HepG2 (cell line): ENCODE results near the gene DAPK1. TPM values are rescaled to one million over a fixed set of nuclear protein-coding genes. Genes with fewer than 3 reads are reported as not detected.

ENCODE experiments used
- ATAC-seq: fragments of 200-7000 bp; cut with Tn5 transposase; 3 replicates; pipeline ENCODE4 v1.9.1; 2020; ENCODE audit warnings: mild to moderate bottlenecking, moderate library complexity
- BruUV-seq: library from RNA; stranded (reverse); fragments of 400-500 nt; replicated peaks from 2 replicates; lab custom pipeline; 2021; lab: Mats Ljungman, UMichigan
- CTCF ChIA-PET: fragments of 300-600 bp; formaldehyde crosslinking; extraction: SDS; loops from one replicate; lab custom pipeline; 2021; ENCODE audit warnings: low total read pairs, inconsistent platforms, low intra/inter-chr PET ratio; lab: Yijun Ruan, JAX
- POLR2A ChIA-PET: fragments of 350-600 bp; sonication (Branson Sonifier 250); formaldehyde crosslinking; loops from one replicate; lab custom pipeline; 2020; ENCODE audit warnings: antibody characterized with exemption, inconsistent platforms; lab: Yijun Ruan, JAX
- DNase-seq: peaks from one replicate; pipeline ENCODE4 v3.0.0-alpha.2; 2015; ENCODE audit warnings: low spot score
- FAIRE-seq: peaks from 3 replicates; lab custom pipeline; 2011; peaks lifted over from hg19 to GRCh38; lab: Jason Lieb, UNC
- H2AFZ ChIP-seq: one replicate; pipeline ENCODE4 v1.6.1; 2011; ENCODE audit warnings: low read length, inconsistent platforms
- H3K27ac ChIP-seq: fragments of 300-600 bp; 3 replicates; pipeline ENCODE4 v1.8.0; 2011; ENCODE audit warnings: mixed run types, mild to moderate bottlenecking, mixed read lengths, low read length, inconsistent platforms; ENCODE audit not compliant: insufficient read depth; ENCODE audit errors: extremely low read length
- H3K27me3 ChIP-seq, 2 experiments: fragments of 200-600 bp in 1 of 2; 2 replicates in 1 of 2; 3 replicates in 1 of 2; pipeline versions ENCODE4 v1.6.0 to v1.8.0; 2011; ENCODE audit warnings: low read length in 2 of 2, mild to moderate bottlenecking in 2 of 2, moderate library complexity in 2 of 2, inconsistent platforms in 1 of 2; ENCODE audit not compliant: insufficient read depth in 2 of 2, control insufficient read depth in 1 of 2
- H3K36me3 ChIP-seq, 2 experiments: fragments of 200-600 bp in 1 of 2; replicated peaks in 1 of 2; 2 replicates in 1 of 2; 3 replicates in 1 of 2; pipeline versions ENCODE4 v1.5.1 to v1.8.0; 2011; ENCODE audit warnings: low read length in 2 of 2, inconsistent platforms in 1 of 2; ENCODE audit not compliant: insufficient read depth in 2 of 2, control insufficient read depth in 1 of 2
- H3K4me1 ChIP-seq: 2 replicates; pipeline ENCODE4 v1.5.1; 2012; ENCODE audit warnings: low read length, inconsistent platforms; ENCODE audit not compliant: insufficient read depth
- H3K4me2 ChIP-seq: 2 replicates; pipeline ENCODE4 v1.6.0; 2011; ENCODE audit warnings: low read depth, low read length, inconsistent platforms
- H3K4me3 ChIP-seq, 3 experiments: fragments of 200-600 bp in 1 of 3; sonication (generic), shearing (Covaris generic) in 1 of 3; replicated peaks in 1 of 3; 2 replicates each; pipeline ENCODE4 v1.5.1; 2011 to 2016; ENCODE audit warnings: low read length in 3 of 3, inconsistent platforms in 2 of 3, low read depth in 2 of 3, mild to moderate bottlenecking in 2 of 3, control low read depth in 1 of 3, mixed read lengths in 1 of 3; ENCODE audit not compliant: insufficient read depth in 1 of 3
- H3K79me2 ChIP-seq: one replicate; pipeline ENCODE4 v1.6.1; 2011; ENCODE audit warnings: low read length, inconsistent platforms; ENCODE audit not compliant: insufficient read depth
- H3K9ac ChIP-seq: 2 replicates; pipeline ENCODE4 v1.6.0; 2011; ENCODE audit warnings: mild to moderate bottlenecking, low read depth, low read length, inconsistent platforms; ENCODE audit not compliant: insufficient read depth
- H3K9me3 ChIP-seq: 2 replicates; pipeline ENCODE4 v1.5.1; 2012; ENCODE audit warnings: mild to moderate bottlenecking, low read length
- H4K20me1 ChIP-seq: 2 replicates; pipeline ENCODE4 v1.6.0; 2011; ENCODE audit warnings: inconsistent platforms, mild to moderate bottlenecking, low read length, moderate library complexity; ENCODE audit not compliant: insufficient read depth
- ZFP36L1 ChIP-seq: sonication (generic); formaldehyde crosslinking; IDR thresholded peaks from 2 replicates; pipeline ENCODE4 v1.8.0; 2022; ENCODE audit warnings: mild to moderate bottlenecking, missing genetic modification reagents, moderate library complexity
- ZNF543 ChIP-seq: sonication (generic); formaldehyde crosslinking; IDR thresholded peaks from 2 replicates; pipeline ENCODE4 v1.4.0; 2020; ENCODE audit warnings: mild to moderate bottlenecking, missing genetic modification reagents
- ZNF629 ChIP-seq: sonication (generic); formaldehyde crosslinking; conservative IDR thresholded peaks from 2 replicates; pipeline ENCODE4 v1.5.0; 2020; ENCODE audit warnings: missing genetic modification reagents
- ZNF761 ChIP-seq: sonication (generic); formaldehyde crosslinking; conservative IDR thresholded peaks from 2 replicates; pipeline ENCODE4 v1.4.0; 2020; ENCODE audit warnings: mild to moderate bottlenecking, missing genetic modification reagents
- WGBS: methylation state at CpG from one replicate; pipeline ENCODE4 v1.1.6; 2017; ENCODE audit warnings: low lambda C conversion rate; 5-methylcytosine and 5-hydroxymethylcytosine counted together
- in situ Hi-C: cut with HindIII; loops from 2 replicates; pipeline ENCODE4 v1.10.0; 2017; ENCODE audit warnings: low pct_unique_long_range_greater_than_20kb; ENCODE audit not compliant: extremely low pct_ligation_motif_present
- intact Hi-C: fragments of 100-400 bp; cut with micrococcal nuclease; formaldehyde crosslinking; loops from one replicate; pipeline ENCODE4 v1.10.0; 2022; ENCODE audit not compliant: unreplicated experiment
- polyA plus RNA-seq, 8 experiments: library from polyadenylated mRNA; depleted of rRNA in 3 of 8; stranded (reverse) in 7 of 8; unstranded in 1 of 8; fragments of >200 nt; fragmentation: Illumina TruSeq in 4 of 8; extraction: Trizol in 4 of 8; gene quantifications; 2 replicates each; pipeline versions ENCODE4 v1.2.1 to v1.2.3, GENCODE V29; 2011 to 2016; ENCODE audit warnings: low read depth in 4 of 8, missing spikeins in 1 of 8, mixed read lengths in 1 of 8; ENCODE audit not compliant: insufficient read depth in 1 of 8
- total RNA-seq, 5 experiments: library from RNA; depleted of rRNA; stranded (reverse); fragments of >200 nt; fragmentation: Illumina TruSeq; extraction: Trizol; gene quantifications; 2 replicates each; pipeline ENCODE4 v1.2.3, GENCODE V29; 2016; ENCODE audit warnings: low read depth in 1 of 5
- TF ChIP-seq, protein P1 (sequence below): sonication (generic); formaldehyde crosslinking; IDR thresholded peaks from 2 replicates; pipeline ENCODE4 v1.4.0; 2020; ENCODE audit warnings: missing genetic modification reagents, borderline replicate concordance

DAPK1 gene
- total and polyA plus RNA-seq, 2 of the 13 experiments (the other 11 are each of a cell fraction or from before 2014, with no cell fraction given), result 35.7 to 35.9 TPM

DNA sequence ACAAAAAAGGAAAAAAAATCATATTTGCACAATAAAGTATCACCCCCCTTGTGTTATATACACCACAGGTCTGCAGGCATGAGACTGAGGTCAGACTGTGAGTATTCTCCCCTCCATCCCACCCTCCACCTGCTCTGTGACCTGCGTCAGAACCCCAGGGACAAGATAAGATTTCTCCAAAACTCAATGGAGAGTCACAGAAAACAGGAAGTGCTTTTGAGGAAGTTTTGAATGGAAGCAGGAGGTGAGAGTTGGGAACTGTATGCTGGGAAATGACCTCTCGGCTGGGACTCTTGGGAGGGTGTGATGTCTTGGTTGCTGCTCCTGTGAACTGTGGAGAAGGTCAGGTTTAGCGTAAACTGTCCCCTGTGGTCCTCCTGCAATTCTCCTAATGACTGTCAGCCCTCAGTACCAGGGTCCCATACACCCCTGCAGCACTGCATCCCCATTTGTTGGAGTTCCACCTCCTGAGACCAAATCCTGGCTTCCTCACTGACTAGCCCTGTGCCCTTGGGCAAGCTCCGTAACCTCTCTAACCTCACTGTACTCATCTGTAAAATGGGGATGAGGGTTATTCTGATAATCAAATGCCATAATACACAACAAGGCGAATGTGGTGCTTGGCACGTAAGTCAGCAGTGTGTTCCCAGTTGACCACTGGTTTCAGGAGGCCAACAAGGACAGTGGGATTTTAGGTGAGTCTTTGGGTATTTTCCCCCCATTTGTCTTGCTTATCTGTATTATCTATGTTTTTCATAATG, 221.4 kb downstream of the DAPK1 start:
- no TSS peak for BruUV-seq

DNA sequence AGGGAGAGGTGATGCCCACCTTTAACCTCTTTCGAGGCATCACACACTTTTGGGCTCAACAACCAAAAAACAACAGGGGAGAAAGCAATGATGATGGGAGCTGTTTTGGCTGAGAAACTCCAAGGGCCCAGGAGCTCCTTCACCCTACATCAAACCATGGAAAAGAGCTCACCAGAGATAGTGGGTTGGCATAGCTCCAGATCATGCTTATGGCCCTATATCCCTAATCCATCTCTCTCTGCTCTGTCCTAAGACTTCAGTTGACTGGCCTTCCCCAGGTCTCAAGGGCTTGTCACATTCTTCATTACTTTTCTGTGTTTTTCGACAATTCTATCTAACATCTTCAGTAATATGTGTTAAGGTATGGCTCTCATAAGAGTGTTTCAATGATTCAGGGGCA, 222.5 kb downstream of the DAPK1 start:
- no peak overlapping the region for H3K4me3 ChIP-seq
- DNase-seq (no peak), ATAC-seq (no peak), FAIRE-seq (no peak)
- H3K36me3 ChIP-seq, result no peaks in the 10 kb centered on the region
- POLR2A ChIA-PET, result no interaction called here
- CTCF ChIA-PET, result no interaction called here
- BruUV-seq, result no TSS peak
- no peaks in the 10 kb centered on the region for H3K79me2 ChIP-seq
- no peak overlapping the region for H3K27ac ChIP-seq
- 36% methylated on average over 2 of the region's 2 CpGs for WGBS
- no peak for TF ChIP-seq ZFP36L1 (CRISPR knock-in tag)
- TF ChIP-seq ZNF761 (CRISPR knock-in tag), result no peak
- TF ChIP-seq, protein P1, sequence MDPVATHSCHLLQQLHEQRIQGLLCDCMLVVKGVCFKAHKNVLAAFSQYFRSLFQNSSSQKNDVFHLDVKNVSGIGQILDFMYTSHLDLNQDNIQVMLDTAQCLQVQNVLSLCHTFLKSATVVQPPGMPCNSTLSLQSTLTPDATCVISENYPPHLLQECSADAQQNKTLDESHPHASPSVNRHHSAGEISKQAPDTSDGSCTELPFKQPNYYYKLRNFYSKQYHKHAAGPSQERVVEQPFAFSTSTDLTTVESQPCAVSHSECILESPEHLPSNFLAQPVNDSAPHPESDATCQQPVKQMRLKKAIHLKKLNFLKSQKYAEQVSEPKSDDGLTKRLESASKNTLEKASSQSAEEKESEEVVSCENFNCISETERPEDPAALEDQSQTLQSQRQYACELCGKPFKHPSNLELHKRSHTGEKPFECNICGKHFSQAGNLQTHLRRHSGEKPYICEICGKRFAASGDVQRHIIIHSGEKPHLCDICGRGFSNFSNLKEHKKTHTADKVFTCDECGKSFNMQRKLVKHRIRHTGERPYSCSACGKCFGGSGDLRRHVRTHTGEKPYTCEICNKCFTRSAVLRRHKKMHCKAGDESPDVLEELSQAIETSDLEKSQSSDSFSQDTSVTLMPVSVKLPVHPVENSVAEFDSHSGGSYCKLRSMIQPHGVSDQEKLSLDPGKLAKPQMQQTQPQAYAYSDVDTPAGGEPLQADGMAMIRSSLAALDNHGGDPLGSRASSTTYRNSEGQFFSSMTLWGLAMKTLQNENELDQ, result no peak
- H4K20me1 ChIP-seq, result no peaks in the 10 kb centered on the region
- H3K27me3 ChIP-seq, result peaks cover 1 to 23% of the 10 kb centered on the region in 2 experiments; a peak in 2 of 5 replicates
- intact Hi-C loops, result no loop called here
- H3K4me2 ChIP-seq, result no peak overlapping the region
- H3K9me3 ChIP-seq, result no peaks in the 10 kb centered on the region
- H3K4me1 ChIP-seq, result peaks cover 14% of the 10 kb centered on the region
- no peak overlapping the region for H2AFZ ChIP-seq
- in situ Hi-C loops, result no loop called here
- no peak overlapping the region for H3K9ac ChIP-seq

More for the DNA sequence above, 221.4 kb downstream of the DAPK1 start:
- no peak for FAIRE-seq
- peaks cover 25% of the 10 kb centered on the region for H3K4me1 ChIP-seq
- H3K4me3 ChIP-seq, result no peak overlapping the region
- no peak overlapping the region for H3K9ac ChIP-seq
- WGBS, result 54% methylated on average over 6 of the region's 6 CpGs
- H3K79me2 ChIP-seq, result no peaks in the 10 kb centered on the region
- H3K27me3 ChIP-seq, result peaks cover 1 to 23% of the 10 kb centered on the region in 2 experiments; a peak in 2 of 5 replicates
- no peak overlapping the region for H2AFZ ChIP-seq
- intact Hi-C loops (no loop called here), in situ Hi-C loops (no loop called here)
- H3K4me2 ChIP-seq, result no peak overlapping the region
- POLR2A ChIA-PET, result no interaction called here
- TF ChIP-seq ZNF629 (CRISPR knock-in tag) (peak; percentile 37; the same call in 1 of the 2 replicates), ZNF543 (CRISPR knock-in tag) (no peak)
- no peaks in the 10 kb centered on the region for H4K20me1 ChIP-seq
- CTCF ChIA-PET, result no interaction called here
- ATAC-seq, result no peak
- H3K36me3 ChIP-seq, result no peaks in the 10 kb centered on the region
- H3K9me3 ChIP-seq, result no peaks in the 10 kb centered on the region
- no peak overlapping the region for H3K27ac ChIP-seq
- DNase-seq, result no peak
